Fibroblast of skin of scalp (primary cell): ENCODE data around the gene PTPRT.

Experiments used
- DNase-seq: peaks from one replicate; pipeline ENCODE4 v3.0.0-alpha.2; 2013

PTPRT gene

DNA sequence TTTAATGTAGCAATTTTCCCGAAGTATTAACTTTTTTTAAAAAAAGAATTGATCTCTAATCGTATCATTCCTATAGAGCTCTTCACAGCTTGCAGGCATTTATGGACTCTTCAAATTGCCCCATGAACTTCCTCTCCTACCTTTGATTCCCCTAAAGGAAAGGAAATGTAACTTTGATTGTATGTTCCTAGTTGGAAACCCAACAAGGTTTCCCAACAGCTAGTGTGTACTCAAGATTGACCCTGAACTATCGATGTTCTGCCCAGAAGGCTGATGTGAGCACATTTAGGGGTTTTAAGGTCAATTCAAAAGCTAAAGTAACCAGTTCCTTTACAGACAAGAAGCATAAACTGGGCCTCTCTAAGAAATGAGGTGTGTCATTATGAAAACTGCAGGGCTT, 491.7 kb downstream of the PTPRT start:
- no peak for DNase-seq

DNA sequence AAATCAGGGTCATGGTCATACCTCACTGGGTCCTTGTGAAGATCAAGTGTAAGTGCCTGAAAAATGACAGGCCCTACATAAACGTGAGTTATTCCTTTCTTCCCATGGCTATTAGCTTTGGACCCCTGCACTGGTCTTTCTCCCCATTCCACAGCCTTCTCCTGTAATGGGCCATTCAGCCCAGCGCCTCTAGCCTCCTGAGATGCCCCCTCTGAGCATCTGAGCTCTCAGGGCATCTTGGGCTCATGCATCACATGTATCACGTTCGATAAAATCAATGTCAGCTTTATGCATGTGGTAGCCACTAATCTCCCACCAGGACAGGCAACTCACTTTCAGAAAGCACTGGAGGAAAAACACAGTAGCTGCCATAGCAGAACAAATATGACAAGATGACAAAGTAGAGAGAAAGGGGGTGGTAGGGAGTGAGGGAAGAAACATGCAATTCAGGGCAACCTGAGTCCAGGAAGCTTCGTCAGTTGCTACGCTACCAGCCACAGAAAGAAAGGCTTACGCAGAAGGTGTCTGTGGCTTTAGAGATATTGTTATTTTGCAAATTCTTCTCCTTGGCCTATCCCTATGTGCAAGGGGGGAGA, 498.8 kb downstream of the PTPRT start:
- DNase-seq, result no peak

DNA sequence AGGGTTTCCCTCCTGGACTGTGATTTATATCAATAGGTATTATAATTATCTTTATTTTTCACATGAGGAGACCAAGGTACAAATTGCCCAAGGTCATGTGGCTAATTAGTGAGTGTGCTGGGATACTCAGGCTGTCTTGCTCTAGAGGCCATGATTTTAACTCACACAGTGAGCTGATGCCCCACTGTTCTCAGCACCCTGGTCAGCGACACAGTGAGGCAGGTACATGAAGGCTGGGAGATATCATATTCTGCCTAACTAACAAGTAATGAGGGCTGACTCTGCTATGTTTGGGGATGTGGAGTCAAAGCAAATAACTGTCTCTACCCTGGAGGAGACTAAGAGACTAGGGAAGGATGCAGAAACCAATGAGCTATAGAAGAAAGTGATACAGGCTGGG, 501.1 kb downstream of the PTPRT start:
- DNase-seq, result no peak

DNA sequence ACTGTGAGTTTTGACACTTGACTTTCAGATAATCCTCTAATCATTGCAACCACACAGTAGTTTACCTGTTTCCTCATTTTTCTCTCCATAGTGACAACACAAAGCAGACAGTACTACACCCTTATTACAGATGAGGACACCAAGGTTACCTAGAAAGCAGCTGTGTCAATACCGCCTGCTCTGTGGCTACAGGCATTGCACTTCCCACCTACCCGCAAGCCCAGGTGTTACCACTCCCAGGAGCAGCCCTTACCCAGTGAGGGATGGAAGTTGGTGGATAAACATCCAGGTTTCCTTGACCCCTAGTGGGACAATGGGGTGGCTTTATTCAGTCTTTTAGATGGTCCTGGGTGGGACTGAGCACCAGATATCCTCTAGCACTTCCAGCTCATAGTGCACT, 503.6 kb downstream of the PTPRT start:
- no peak for DNase-seq

DNA sequence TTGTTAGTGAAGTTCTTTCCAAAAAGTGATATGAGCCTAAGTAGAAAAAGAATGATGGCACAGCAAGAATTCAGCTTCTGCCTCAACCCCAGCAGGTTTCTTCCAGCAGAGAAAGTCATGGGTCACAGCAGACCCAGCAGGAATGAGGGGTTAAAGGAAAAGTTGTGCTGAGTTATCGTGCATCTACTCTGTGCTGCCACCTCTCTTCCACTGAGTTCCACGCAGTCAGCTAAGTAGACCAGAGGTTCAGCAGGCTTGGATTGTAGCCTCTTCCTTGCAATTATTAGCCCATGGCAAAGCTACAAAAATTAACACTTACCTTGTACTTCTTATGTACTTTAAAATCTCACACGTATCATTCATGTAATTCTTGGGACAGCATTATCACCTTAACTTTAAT, 510.8 kb downstream of the PTPRT start:
- DNase-seq, result no peak

DNA sequence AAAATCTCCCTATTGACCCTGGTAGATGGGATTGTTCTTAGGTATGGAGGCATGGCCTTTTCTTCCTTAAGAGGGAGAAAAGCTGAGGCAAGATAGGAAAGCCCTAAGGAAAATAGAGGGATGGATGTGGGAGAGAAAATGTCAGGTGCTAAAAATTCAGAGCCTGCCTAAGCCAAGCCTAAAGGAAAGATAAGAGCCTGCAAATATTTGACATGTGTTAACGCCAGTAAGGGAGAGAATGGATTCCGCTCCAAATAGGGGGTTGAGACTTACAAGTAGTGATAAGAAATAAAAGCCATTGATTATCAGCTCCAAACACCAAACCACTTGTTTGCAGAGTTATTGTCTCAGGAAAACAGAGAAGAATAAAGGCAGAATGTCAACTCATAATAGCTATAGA, 533.6 kb downstream of the PTPRT start:
- no peak for DNase-seq

DNA sequence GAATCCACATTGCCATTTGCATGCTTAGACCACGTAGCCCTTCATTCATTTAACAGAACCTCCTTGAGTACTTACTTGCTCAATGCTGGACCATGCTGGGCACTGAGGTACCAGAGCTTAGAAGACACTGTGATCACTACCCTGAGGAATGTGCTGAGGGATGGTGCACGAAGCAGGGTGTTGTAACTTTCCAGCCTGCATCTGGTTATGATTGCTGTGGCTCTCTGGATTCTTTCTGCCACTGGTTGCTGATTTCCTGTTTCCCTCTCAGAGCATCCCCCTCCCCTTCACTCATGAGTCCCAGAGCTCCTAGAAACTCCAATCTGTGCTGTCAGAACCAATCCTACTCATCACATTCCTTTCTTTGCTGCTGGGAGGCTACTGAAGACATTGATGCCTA, 537.4 kb downstream of the PTPRT start:
- peak; percentile 2 for DNase-seq

DNA sequence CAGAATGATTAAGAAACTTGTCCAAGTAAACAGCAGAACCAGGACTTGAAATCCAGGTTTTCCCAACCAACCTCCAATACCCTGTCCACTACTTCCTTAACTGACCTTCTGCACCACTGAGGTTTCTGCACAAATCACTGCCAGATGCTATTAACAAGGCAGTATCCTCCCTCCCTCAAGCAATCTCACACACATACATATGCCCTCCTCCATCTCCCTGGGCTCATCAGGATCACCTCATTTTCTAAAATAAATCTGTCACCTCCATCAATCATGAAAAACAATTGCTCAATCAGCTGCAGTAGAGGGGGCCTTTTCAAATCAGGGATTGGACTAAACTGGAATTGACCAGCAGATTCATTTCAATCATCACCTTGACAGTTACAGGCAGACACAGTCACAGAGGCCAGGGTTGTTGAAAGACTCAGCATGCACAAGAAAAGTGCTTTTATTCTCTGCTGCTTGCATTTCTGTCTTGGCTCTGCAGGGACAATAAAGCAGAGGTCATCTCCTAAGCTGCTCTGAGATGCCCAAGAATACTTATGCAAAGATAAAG, 539.4 kb downstream of the PTPRT start:
- no peak for DNase-seq

DNA sequence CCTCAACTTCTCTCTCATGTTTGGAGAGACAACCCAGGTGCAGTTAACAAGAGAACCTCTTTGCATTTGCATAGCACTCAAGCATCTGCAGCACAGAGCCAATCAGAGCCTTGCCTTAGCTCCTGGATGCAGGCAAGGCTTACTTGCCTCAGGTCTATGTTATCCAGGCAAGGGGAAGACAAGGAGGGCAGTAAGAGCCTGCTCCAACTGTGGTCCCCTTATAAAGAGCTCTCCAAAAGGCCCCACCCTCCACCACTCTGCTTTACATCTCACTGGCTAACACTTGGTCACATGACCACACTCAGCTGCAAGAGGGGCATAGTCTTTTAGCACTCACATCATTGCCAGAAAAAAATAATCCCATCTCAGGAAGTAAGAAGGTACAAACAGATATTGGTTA, 540.0 kb downstream of the PTPRT start:
- no peak for DNase-seq

DNA sequence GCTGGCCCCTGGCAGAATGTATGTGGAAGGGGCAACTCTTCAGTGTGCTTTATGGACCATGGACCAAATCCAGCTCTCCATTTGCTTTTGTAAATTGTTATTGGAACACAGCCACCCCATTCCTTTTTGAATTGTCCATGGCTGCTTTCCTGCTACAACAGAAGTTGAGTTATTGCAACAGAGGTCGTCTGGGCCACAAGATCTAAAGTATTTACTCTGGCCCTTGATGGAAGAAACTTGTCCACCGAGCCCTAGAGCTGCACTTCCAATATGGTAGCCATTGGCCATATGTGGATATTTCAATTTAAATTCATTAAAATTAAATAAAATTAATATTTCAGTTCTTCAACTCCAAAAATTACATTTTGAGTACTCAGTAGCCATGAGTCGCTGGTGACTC, 543.5 kb downstream of the PTPRT start:
- DNase-seq, result no peak

DNA sequence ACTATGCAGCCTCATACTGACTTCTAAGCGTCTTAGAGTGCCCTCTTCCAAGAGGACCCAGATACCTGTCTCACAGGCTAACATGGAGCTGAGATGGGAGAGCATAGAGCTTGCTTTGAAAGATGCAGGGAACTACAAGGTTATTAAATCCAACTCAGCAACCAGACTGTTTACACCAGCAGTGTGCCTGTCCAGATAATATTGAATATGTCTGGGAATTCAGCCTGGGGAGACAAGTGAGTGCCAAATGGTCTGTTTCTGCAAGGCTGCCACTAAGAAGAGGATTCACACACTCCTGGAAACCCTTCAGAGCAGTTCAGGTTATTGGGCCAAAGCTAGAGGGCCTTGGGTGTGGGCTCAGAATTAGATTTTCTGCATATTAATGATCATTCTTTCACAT, 547.8 kb downstream of the PTPRT start:
- DNase-seq, result no peak

DNA sequence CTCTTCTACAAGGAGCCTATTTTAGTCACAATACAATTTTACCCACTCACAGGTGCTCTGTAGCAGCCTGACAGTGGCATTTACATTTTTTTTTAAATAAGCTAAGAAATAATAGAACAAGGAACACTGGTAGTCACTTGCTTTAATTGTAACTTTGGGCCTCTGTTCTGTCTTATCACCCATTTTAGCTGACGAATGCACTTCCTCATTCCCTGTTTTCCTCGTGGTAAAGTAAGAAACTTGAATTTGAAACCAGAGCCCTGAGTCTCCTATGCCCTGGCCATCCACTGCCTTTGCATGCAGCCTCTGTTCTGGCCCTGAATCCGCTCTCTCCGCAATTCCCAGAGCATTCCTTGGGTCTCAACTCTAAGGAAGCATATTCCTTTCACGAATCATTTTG, 550.6 kb downstream of the PTPRT start:
- DNase-seq, result no peak

DNA sequence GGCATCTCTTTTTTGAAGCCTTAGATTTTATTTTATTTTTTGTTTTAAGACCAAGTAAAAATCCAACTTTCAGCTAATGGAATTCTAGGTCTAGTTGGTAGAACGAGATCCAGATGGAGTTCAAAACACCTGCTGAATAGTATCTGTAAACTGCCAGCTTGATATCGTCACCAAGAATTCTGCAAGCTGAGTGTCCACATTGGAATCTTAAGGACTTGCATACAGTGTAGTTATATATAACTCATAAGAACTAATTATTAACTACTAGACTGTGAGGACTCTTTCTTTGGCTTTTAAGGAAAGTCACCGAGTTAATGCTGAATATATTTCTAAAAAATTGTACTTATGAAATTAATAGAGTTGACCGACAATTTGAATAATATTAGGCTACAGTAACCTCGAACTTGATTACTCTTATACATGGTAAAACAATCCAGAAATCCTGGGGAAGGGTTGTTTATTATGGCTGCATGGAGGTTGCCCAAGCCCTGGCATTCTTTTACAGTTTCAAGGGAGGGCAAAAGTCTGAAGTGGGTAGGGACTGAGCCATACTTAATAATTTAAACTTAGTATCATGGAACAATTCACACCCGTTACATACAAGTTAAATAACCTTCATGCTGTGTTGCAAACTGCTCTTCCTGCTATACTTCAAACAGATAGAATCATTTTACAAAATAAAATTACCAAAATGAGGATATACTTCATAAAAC, 553.9 kb downstream of the PTPRT start:
- no peak for DNase-seq

DNA sequence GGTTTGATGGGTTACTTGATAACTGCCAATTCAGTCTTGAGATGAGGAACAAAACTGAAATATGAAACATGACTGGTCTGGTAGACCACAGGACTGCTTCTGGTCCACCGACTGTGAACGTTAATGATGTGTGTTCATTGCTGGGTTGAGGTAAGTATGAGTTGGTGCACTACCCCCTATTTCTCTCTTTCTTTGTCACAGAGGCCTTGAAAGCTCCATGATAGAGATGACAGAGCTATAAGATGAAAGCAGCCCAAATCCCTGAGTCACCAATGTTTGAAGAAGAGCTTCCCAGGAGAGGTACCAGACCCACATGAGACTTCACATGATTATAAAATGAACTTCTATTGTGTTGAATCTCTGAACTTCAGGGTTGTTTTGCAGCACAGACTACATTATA, 555.5 kb downstream of the PTPRT start:
- no peak for DNase-seq

DNA sequence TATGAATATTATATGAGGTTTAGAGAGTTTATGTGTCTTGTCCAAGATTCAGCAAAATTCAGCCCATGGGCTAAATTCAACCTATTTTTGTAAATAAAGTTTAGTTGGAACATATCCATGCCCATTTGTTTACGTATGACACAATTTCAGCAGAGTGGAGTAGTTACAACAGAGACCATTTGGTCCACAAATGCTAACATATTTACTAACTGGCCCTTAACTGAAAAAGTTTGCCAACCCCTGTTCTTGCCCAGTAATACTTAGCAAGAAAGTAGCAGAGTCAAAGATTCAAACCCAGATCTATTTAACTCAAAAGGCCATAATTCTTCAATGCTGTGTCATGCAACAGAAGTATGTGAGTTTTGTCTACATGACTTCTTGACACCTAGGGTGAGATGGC, 561.0 kb downstream of the PTPRT start:
- DNase-seq, result no peak

DNA sequence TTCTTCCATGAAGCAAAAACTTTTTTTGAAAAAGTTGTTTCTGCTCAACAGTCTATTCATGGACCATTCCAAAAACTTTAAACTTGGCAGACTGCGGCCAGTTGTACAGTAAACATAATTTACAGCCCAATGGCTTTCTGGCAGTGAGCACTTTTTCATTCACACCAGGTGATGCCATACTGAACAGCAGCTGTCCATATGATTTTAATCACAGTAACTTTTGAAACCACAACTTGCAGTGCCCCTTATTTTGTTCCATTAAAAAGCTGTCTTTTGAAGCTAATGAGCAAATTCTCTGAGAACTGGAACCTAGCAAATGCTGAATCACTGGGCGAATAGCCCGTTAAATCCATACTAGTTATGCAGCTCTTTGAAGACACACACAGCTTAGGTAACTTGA, 576.6 kb downstream of the PTPRT start:
- no peak for DNase-seq

DNA sequence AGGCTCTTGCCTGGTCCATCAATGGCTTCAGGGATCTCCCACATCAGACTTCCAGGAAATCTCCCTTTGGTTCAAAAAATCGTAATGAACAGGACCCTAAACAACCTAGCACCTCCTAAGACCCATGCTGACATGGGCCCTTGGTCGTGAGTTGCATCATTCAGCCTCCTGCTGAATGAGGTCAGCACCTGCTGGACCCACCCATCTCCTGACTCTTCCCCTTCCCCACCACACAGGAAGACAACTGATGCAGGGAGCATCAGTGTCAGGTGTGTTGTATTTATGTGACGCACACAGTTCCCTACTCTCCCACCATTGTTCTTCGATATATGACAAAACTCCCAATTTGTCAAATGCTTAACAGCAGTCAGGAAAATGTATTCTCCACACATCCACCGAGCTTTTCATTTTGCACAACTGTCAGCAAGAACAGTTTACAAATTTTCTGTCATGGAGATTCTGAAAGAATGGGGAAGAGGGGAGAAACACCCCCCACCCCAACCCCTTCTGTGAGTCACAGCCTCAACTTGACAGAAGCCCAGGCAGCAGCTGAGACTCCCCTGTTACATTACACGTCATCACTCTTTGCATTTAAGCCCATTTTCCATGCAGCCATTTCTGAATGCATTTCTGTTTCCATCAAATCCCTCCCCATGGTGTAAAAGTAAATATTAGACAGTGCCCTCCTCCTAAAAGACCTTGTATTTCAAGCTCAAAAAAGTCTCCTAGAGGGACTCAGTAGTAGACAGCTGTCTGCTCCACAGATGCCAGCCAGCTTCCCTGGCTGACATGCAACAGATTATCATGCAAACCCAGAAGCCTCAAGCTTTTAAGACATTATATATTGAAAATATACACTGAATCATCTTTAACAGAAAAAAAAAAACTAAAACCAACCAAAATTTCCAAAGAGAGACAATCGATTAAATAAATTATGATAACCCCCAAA, 577.5 kb downstream of the PTPRT start:
- no peak for DNase-seq

DNA sequence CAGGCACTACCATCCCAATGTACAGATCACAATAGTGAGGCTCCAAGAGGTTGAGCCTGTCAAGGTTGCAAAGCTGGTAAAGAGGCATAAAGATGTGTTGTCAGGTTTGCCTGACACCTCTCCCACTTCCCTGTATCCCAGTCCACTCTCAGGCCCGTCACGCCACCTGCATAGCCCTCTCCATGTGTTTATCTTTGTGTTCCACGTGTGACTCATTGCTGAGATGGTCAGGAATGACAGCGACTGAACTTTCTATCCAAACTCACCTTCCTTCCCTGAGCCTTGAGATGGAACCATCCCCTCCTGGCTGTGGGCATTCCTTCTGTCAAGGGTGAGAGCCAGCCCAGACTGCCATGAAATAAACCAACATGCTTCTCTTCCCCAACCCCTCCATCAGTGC, 578.3 kb downstream of the PTPRT start:
- no peak for DNase-seq

DNA sequence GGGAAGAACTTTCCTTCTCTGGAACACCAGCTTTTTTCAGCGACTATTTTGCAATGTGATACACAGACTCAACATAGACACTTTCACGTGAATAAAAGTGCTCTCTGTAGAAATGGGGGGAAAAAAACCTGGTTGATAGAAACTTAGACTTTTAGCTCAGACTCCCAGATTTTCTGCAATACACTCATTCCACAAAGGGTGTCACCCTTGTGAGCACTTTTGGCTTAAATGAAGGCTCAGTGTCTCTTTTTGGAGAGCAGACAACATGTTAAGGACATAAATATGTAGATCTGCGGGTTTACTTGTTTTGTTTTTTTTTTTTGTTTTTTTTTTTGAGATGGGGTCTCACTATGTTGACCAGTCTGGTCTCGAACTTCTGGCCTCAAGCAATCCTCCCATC, 579.6 kb downstream of the PTPRT start:
- no peak for DNase-seq

DNA sequence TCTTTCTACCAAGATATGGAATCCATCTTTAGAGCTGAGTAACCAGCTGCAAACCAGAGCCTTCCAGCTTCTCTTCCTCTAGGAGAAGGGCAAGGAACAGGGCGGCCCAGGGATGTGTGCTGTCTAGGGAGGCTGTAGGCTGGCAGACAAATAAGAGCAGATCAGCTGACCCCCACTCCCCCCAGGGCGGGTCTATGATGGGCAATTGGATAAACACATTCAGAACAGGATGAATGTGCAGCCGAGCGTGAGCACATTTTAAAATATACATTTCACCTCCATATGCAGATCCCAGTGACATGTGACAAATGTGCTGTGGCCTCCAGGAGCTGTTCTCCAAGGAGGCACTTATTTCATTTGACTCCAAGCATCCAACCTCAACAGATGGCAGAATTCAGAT, 580.1 kb downstream of the PTPRT start:
- no peak for DNase-seq

DNA sequence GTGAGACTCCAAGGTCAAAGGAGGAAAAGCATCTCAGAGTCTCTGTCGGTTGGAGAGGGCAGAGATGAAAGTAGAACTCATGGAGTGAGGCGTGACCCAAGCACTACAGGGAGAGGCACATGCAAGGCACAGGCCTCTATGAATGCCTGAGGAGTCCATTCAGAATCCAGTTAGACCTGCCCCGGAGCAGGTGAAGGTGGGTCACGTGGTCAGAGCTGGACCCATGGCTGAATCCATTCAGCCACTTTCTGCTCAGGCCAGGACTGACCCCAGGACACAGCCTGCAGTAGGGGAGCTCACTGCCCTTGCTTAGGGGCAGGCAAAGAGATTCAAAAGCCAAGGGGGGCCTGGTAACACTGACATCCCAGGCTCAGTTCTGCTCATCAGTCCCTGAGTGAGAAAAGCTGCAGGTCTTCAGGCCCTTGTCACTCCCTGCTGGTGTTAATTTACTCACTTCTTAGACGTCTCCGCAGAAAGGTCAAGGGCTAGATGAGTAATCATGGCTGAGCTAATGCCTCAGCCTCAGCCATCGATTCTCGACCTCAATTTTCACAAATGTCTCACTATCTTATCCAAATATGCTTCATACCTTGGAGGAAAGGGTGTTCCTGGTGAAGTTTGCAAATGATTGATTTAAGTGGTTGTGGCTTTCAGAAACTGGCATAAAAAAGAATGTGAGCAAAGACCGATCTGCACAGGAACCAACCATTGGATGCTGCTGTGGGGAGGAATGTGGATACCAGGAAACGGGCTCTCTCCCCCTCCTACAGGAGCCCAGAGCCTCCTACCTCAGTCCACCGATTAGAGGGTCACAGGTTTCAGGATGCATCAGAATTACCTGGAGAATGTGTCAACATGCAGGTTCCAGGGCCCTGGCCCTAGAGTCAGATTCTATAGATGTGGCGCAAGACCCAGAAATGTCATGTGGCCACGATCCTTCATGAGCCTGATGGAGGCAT, 584.4 kb downstream of the PTPRT start:
- DNase-seq, result no peak

DNA sequence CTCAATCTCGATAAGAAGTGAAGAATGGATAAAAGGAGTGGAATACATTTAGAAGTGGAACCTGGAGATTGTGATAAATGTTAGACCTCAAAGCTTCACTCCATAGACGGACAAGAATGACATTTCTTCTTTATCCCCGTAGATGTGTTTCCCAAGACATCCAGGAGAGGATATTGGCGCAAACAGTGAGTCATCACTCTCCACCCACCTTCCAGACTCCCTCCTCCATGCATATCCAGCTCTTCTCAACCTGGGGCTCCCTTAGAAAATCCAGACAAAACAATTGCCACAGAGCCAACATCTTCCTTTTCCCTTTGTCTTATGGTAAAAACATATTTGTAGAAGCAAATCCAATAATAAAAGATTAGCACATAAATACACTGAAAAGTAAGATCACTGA, 586.1 kb downstream of the PTPRT start:
- no peak for DNase-seq
